IPS-18c (cell line): ENCODE results near the gene OLFML2A.
"Not testable (repeated sequence)": the region's sequence is repeated elsewhere in the genome, so short reads cannot be mapped to it uniquely, and the experiment has no call there.

Experiments
- H3K4me3 ChIP-seq: 2 replicates; pipeline ENCODE4 v1.7.0; 2013; ENCODE audit warnings: low read depth, mild to moderate bottlenecking, low read length, moderate library complexity; ENCODE audit not compliant: insufficient read depth
- H3K9me3 ChIP-seq: one replicate; pipeline ENCODE4 v1.6.1; 2013; ENCODE audit warnings: mild to moderate bottlenecking, low read length, moderate library complexity; ENCODE audit not compliant: control insufficient read depth, insufficient read depth

The OLFML2A gene

GRCh38 chr9:124776954-124777648, at the start of gene OLFML2A:
OLFML2A (plus strand) TSS chr9:124777133; CDS start chr9:124777271, 138 bp downstream.
- peak within 1 kb of the TSS; percentile 62 for H3K4me3 ChIP-seq
- no peaks in the 10 kb centered on the region for H3K9me3 ChIP-seq

- Histone ChIP-seq H3K9me3 (no peaks in the 10 kb centered on the region), H3K4me3 (no peak overlapping the region)
These were observed 46.2 kb upstream of the OLFML2A start for GRCh38 chr9:124730772-124731171.

GRCh38 chr9:124733964-124734740, 42.8 kb upstream of the OLFML2A start:
- no peak overlapping the region for H3K4me3 ChIP-seq

GRCh38 chr9:124734741-124735083, 42.2 kb upstream of the OLFML2A start:
- not testable (repeated sequence) for H3K9me3 ChIP-seq, H3K4me3 ChIP-seq

More at GRCh38 chr9:124733964-124734740, 42.8 kb upstream of the OLFML2A start:
- H3K9me3 ChIP-seq, result no peaks in the 10 kb centered on the region

GRCh38 chr9:124735121-124735520, 41.8 kb upstream of the OLFML2A start:
- H3K4me3 ChIP-seq, result no peak overlapping the region
- H3K9me3 ChIP-seq, result no peaks in the 10 kb centered on the region

GRCh38 chr9:124738075-124738474, 38.9 kb upstream of the OLFML2A start:
- H3K9me3 ChIP-seq, H3K4me3 ChIP-seq: not testable (repeated sequence)

GRCh38 chr9:124739360-124739759, 37.6 kb upstream of the OLFML2A start:
- Histone ChIP-seq H3K9me3 (no peaks in the 10 kb centered on the region), H3K4me3 (no peak overlapping the region)

GRCh38 chr9:124741149-124741548, 35.8 kb upstream of the OLFML2A start:
- Histone ChIP-seq H3K9me3 (no peaks in the 10 kb centered on the region), H3K4me3 (no peak overlapping the region)

- Histone ChIP-seq H3K9me3 (no peaks in the 10 kb centered on the region), H3K4me3 (no peak overlapping the region)
These were observed 35.3 kb upstream of the OLFML2A start for GRCh38 chr9:124741662-124742061.

GRCh38 chr9:124742940-124743339, 34.0 kb upstream of the OLFML2A start:
- H3K9me3 ChIP-seq, result no peaks in the 10 kb centered on the region

GRCh38 chr9:124743686-124744348, 33.1 kb upstream of the OLFML2A start:
- H3K4me3 ChIP-seq, result no peak overlapping the region
- H3K9me3 ChIP-seq, result no peaks in the 10 kb centered on the region

More at GRCh38 chr9:124742940-124743339, 34.0 kb upstream of the OLFML2A start:
- no peak overlapping the region for H3K4me3 ChIP-seq

- no peak overlapping the region for H3K4me3 ChIP-seq
- no peaks in the 10 kb centered on the region for H3K9me3 ChIP-seq
These were observed 29.9 kb upstream of the OLFML2A start for GRCh38 chr9:124747065-124747464.

- Histone ChIP-seq H3K9me3 (no peaks in the 10 kb centered on the region), H3K4me3 (no peak overlapping the region)
These were observed 27.6 kb upstream of the OLFML2A start for GRCh38 chr9:124749284-124749683.

GRCh38 chr9:124749781-124750180, 27.2 kb upstream of the OLFML2A start:
- no peaks in the 10 kb centered on the region for H3K9me3 ChIP-seq
- H3K4me3 ChIP-seq, result no peak overlapping the region

- H3K9me3 ChIP-seq, result no peaks in the 10 kb centered on the region
- H3K4me3 ChIP-seq, result no peak overlapping the region
These were observed 24.0 kb upstream of the OLFML2A start for GRCh38 chr9:124752967-124753366.

- Histone ChIP-seq H3K4me3 (no peak overlapping the region), H3K9me3 (no peaks in the 10 kb centered on the region)
These were observed 22.6 kb upstream of the OLFML2A start for GRCh38 chr9:124754289-124754688.

- Histone ChIP-seq H3K4me3 (no peak overlapping the region), H3K9me3 (no peaks in the 10 kb centered on the region)
These were observed 21.9 kb upstream of the OLFML2A start for GRCh38 chr9:124755061-124755460.

GRCh38 chr9:124756011-124756410, 20.9 kb upstream of the OLFML2A start:
- H3K4me3 ChIP-seq, result no peak overlapping the region

More at GRCh38 chr9:124756011-124756410, 20.9 kb upstream of the OLFML2A start:
- H3K9me3 ChIP-seq, result no peaks in the 10 kb centered on the region
